NCI-H2196 (cell line): ENCODE results near the gene LRRC49.
"Not testable (repeated sequence)": the region's sequence is repeated elsewhere in the genome, so short reads cannot be mapped to it uniquely, and the experiment has no call there.

Source experiments
- DNase-seq: peaks from one replicate; lab custom pipeline; 2025; ENCODE audit not compliant: unreplicated experiment; lab: John Stamatoyannopoulos, UW

Gene LRRC49

GRCh38 chr15:70974004-70974832 is 81.6 kb downstream of the LRRC49 start:
- DNase-seq: no peak

- DNase-seq: no peak
These were observed 84.2 kb downstream of the LRRC49 start for GRCh38 chr15:70976851-70977250.

GRCh38 chr15:70995383-70995970 is 102.9 kb downstream of the LRRC49 start:
- DNase-seq: no peak

GRCh38 chr15:70998319-70998718 is 105.7 kb downstream of the LRRC49 start:
- no peak for DNase-seq

- DNase-seq: no peak
These were observed 109.7 kb downstream of the LRRC49 start for GRCh38 chr15:71002316-71002715.

- DNase-seq: no peak
These were observed 110.7 kb downstream of the LRRC49 start for GRCh38 chr15:71003319-71003718.

GRCh38 chr15:71004506-71004905 is 111.9 kb downstream of the LRRC49 start:
- not testable (repeated sequence) for DNase-seq

- no peak for DNase-seq
These were observed 113.3 kb downstream of the LRRC49 start for GRCh38 chr15:71005895-71006294.

GRCh38 chr15:71008250-71008870 is 115.7 kb downstream of the LRRC49 start:
- no peak for DNase-seq

- DNase-seq: no peak
These were observed 117.8 kb downstream of the LRRC49 start for GRCh38 chr15:71010472-71010871.

- no peak for DNase-seq
These were observed 118.4 kb downstream of the LRRC49 start for GRCh38 chr15:71010997-71011396.

- no peak for DNase-seq
These were observed 119.0 kb downstream of the LRRC49 start for GRCh38 chr15:71011503-71012155.

- DNase-seq: no peak
These were observed 120.8 kb downstream of the LRRC49 start for GRCh38 chr15:71013446-71013845.

- no peak for DNase-seq
These were observed 122.7 kb downstream of the LRRC49 start for GRCh38 chr15:71015342-71015741.

- DNase-seq: not testable (repeated sequence)
These were observed 138.6 kb downstream of the LRRC49 start for GRCh38 chr15:71031232-71031631.

GRCh38 chr15:71035478-71035877 is 142.9 kb downstream of the LRRC49 start:
- DNase-seq: not testable (repeated sequence)

- no peak for DNase-seq
These were observed 149.8 kb downstream of the LRRC49 start for GRCh38 chr15:71042356-71042922.

GRCh38 chr15:71043373-71043772 is 150.7 kb downstream of the LRRC49 start:
- no peak for DNase-seq

GRCh38 chr15:71044006-71044405 is 151.4 kb downstream of the LRRC49 start:
- DNase-seq: no peak

- DNase-seq: not testable (repeated sequence)
These were observed 153.5 kb downstream of the LRRC49 start for GRCh38 chr15:71046146-71046545.
